NCI-H2171 treated with DMSO at 0.1 percent for 48 hours (cell line): Measurements from ENCODE around the gene WDR45B.

Source experiments
- DNase-seq: peaks from one replicate; lab custom pipeline; 2025; lab: John Stamatoyannopoulos, UW

The WDR45B gene

GRCh38 chr17:82629748-82630147, 18.5 kb downstream of the WDR45B start:
- no peak for DNase-seq

GRCh38 chr17:82627405-82627804, 20.8 kb downstream of the WDR45B start:
- DNase-seq = no peak

GRCh38 chr17:82623707-82624106, 24.5 kb downstream of the WDR45B start:
- no peak for DNase-seq

GRCh38 chr17:82619641-82620040, 28.6 kb downstream of the WDR45B start:
- DNase-seq = no peak

- DNase-seq = no peak
These were observed 29.0 kb downstream of the WDR45B start for GRCh38 chr17:82619211-82619610.

GRCh38 chr17:82616021-82616711, 32.1 kb downstream of the WDR45B start:
- no peak for DNase-seq

GRCh38 chr17:82615084-82616020, 32.9 kb downstream of the WDR45B start:
- DNase-seq = no peak

GRCh38 chr17:82614095-82614631, 34.1 kb downstream of the WDR45B start:
- DNase-seq = no peak

- DNase-seq = no peak
These were observed 34.8 kb downstream of the WDR45B start for GRCh38 chr17:82613283-82614094.

- peak; percentile 95 for DNase-seq
These were observed 36.8 kb downstream of the WDR45B start for GRCh38 chr17:82611140-82612058.

- no peak for DNase-seq
These were observed 38.6 kb downstream of the WDR45B start for GRCh38 chr17:82609655-82610054.

GRCh38 chr17:82608816-82609215, 39.4 kb downstream of the WDR45B start:
- DNase-seq = no peak

GRCh38 chr17:82605939-82606600, 42.2 kb downstream of the WDR45B start:
- DNase-seq = no peak

- no peak for DNase-seq
These were observed 43.7 kb downstream of the WDR45B start for GRCh38 chr17:82604532-82604931.

- no peak for DNase-seq
These were observed 44.2 kb downstream of the WDR45B start for GRCh38 chr17:82603981-82604448.

GRCh38 chr17:82602986-82603710, 45.1 kb downstream of the WDR45B start:
- DNase-seq = no peak

GRCh38 chr17:82602487-82602886, 45.8 kb downstream of the WDR45B start:
- DNase-seq = no peak

GRCh38 chr17:82601447-82602000, 46.7 kb downstream of the WDR45B start:
- DNase-seq = no peak

- no peak for DNase-seq
These were observed 47.4 kb downstream of the WDR45B start for GRCh38 chr17:82600731-82601446.
